ENCODE data around the gene ENTPD3. TPM values are rescaled to one million over a fixed set of nuclear protein-coding genes. Genes with fewer than 3 reads are reported as not detected.

ENTPD3 gene
- total RNA-seq, 1 donor from 2014 or later, result 1.3 TPM

DNA sequence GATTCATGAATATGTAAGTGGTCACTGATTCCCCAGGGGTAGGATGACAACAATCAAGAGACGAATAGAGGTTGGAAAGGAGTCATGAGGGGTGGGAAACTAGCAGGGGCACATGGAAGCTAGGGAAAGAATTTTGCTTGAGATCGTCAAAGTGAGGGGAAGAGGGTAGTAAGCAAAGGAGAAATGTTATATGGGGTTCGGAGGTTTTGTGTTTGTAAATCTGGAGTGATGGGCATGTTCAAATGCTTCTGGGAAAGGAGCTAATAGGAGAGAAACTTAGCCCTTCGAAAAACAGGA is 78.1 kb downstream of the ENTPD3 start:
- DNase-seq (ENCODE audit: low spot score, unreplicated experiment), result no peak
- Mint-ChIP-seq H3K4me1 (ENCODE audit: low read depth) (peaks cover 6% of the 10 kb centered on the region), H3K27ac (peak overlapping the region; percentile 83), H3K4me3 (ENCODE audit: low read depth) (no peak overlapping the region), H3K9me3 (ENCODE audit: low read depth) (no peaks in the 10 kb centered on the region), H3K36me3 (ENCODE audit: insufficient read depth) (peaks cover 28% of the 10 kb centered on the region), H3K27me3 (no peaks in the 10 kb centered on the region)
- TF ChIP-seq, protein P1, sequence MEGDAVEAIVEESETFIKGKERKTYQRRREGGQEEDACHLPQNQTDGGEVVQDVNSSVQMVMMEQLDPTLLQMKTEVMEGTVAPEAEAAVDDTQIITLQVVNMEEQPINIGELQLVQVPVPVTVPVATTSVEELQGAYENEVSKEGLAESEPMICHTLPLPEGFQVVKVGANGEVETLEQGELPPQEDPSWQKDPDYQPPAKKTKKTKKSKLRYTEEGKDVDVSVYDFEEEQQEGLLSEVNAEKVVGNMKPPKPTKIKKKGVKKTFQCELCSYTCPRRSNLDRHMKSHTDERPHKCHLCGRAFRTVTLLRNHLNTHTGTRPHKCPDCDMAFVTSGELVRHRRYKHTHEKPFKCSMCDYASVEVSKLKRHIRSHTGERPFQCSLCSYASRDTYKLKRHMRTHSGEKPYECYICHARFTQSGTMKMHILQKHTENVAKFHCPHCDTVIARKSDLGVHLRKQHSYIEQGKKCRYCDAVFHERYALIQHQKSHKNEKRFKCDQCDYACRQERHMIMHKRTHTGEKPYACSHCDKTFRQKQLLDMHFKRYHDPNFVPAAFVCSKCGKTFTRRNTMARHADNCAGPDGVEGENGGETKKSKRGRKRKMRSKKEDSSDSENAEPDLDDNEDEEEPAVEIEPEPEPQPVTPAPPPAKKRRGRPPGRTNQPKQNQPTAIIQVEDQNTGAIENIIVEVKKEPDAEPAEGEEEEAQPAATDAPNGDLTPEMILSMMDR (IDR thresholded peaks at IDR 0.05; ENCODE audit: unreplicated experiment), result no peak

DNA sequence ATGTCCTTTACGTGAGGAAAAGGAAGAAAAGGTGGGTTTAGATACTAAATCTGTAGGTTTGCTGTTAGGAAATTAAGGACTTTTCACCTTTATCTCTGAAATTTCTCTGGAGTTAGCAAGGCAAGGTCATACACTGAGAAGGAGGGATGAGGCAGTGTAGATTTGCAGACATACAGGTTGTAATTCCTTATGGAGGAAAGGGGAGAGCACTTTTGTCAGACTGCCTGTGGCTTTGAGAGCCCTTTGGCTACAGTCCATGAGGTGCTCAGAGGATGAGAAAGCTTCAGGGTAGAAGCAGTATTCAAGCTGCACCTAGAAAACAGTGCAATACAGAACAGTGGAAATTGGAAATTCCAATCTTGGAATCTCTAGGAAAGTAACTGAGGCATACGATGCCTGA is 78.5 kb downstream of the ENTPD3 start:
- no peaks in the 10 kb centered on the region for H3K9me3 Mint-ChIP-seq (ENCODE audit: low read depth)
- H3K27ac Mint-ChIP-seq, result peak overlapping the region; percentile 83
- H3K27me3 Mint-ChIP-seq, result no peaks in the 10 kb centered on the region
- peaks cover 6% of the 10 kb centered on the region for H3K4me1 Mint-ChIP-seq (ENCODE audit: low read depth)
- peaks cover 26% of the 10 kb centered on the region for H3K36me3 Mint-ChIP-seq (ENCODE audit: insufficient read depth)
- TF ChIP-seq, protein P1 (IDR thresholded peaks at IDR 0.05; ENCODE audit: unreplicated experiment), result no peak
- no peak overlapping the region for H3K4me3 Mint-ChIP-seq (ENCODE audit: low read depth)
- no peak for DNase-seq (ENCODE audit: low spot score, unreplicated experiment)

DNA sequence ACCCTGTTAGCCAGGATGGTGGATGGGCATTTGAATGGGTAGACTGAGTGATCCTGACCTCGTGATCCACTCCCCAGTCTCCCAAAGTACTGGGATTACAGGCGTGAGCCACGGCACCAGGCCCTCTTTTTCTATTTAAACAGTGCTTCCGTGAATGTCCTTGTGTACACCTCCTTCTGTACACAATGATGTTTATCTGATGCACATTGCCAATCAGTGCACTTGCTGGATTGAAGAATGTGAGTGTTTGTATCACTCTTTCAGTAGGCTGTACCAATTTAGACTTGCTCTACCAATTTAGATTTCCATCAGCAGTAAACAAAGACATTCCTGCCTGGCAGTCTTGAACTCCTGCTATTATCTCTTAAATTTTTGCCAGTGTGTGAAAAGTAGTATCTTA is 81.0 kb downstream of the ENTPD3 start:
- H3K27ac Mint-ChIP-seq, result no peak overlapping the region
- H3K4me3 Mint-ChIP-seq (ENCODE audit: low read depth), result no peak overlapping the region
- peaks cover 15% of the 10 kb centered on the region for H3K36me3 Mint-ChIP-seq (ENCODE audit: insufficient read depth)
- peaks cover 6% of the 10 kb centered on the region for H3K4me1 Mint-ChIP-seq (ENCODE audit: low read depth)
- no peaks in the 10 kb centered on the region for H3K9me3 Mint-ChIP-seq (ENCODE audit: low read depth)
- TF ChIP-seq, protein P1 (IDR thresholded peaks at IDR 0.05; ENCODE audit: unreplicated experiment), result no peak
- DNase-seq (ENCODE audit: low spot score, unreplicated experiment), result no peak
- H3K27me3 Mint-ChIP-seq, result no peaks in the 10 kb centered on the region

DNA sequence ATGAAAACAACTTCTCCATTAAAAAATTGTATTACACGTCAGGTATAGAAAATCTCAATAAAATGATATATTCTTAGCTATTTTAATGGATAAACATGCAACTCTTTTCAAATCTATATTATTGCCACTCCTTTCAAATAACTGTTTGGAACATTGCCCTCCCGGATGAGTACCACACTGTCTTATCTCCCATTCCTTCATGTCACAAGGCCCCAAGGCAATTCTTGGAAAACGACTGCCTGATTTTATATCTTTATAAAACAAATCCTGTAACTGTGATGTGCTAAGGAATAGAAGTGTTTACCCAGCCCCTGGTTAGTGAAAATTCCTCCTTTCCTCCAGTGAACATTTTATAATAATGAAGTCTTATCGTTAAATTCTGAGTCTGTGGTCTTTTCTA is 83.7 kb downstream of the ENTPD3 start:
- TF ChIP-seq, protein P1 (IDR thresholded peaks at IDR 0.05; ENCODE audit: unreplicated experiment), result no peak
- no peak overlapping the region for H3K27ac Mint-ChIP-seq
- H3K4me3 Mint-ChIP-seq (ENCODE audit: low read depth), result no peak overlapping the region
- H3K36me3 Mint-ChIP-seq (ENCODE audit: insufficient read depth), result peaks cover 3% of the 10 kb centered on the region
- DNase-seq (ENCODE audit: low spot score, unreplicated experiment), result no peak
- H3K9me3 Mint-ChIP-seq (ENCODE audit: low read depth), result no peaks in the 10 kb centered on the region
- no peaks in the 10 kb centered on the region for H3K27me3 Mint-ChIP-seq
- H3K4me1 Mint-ChIP-seq (ENCODE audit: low read depth), result peaks cover 6% of the 10 kb centered on the region

DNA sequence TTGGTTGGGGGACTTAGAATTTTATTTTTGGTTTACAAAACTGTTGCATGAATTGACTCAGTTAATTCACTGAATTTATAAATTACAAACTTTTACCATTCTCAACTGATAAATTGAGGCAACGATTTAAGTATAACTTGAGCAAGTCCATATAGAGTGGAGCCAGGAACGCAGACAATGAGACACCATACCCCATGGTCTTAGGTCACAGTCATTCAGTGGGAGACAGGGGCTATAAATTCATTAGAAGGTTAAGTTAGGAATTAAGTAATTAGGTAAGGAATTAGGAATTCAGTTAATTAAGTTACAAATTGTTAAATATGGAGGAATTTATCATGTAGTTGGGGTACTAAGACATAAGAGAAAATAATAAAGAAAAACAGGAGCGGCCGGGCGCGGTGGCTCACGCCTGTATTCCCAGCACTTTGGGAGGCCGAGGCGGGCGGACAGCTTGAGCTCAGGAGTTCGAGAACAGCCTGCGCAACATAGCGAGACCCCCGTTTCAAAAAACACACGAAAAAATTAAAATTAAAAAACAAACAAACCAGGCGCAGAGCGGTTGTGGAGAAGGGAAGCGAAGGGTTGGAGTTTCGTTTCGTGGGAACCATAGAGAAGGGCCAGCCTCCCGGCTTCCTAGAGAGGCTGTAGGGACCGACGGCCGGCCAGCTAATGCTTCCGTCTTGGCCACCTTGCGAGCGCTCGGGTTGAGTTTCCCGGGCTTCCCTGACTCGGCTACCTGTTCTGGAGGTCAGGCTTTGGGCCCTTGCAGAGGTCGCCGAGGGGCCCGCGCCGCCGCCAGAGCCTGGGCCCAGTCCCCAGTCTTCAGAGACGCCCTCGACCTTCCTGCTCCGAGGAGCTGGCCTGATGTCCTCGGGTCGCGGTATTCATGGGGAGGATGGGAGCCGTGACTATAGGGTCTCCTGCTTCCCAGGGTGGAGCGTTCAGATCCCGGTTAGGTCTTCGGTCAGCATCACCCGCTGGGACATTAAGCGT is 89.8 kb downstream of the ENTPD3 start, which contains the start of gene ZNF619:
Gene ZNF619, plus strand, starts transcription at position 645 of the 993 bp plus-strand sequence. CDS start 858 bp downstream, outside the sequence.
- H3K27ac Mint-ChIP-seq, result peak within 1 kb of the TSS; percentile 81
- peaks cover 1% of the 10 kb centered on the region for H3K36me3 Mint-ChIP-seq (ENCODE audit: insufficient read depth)
- peak; percentile 41 for DNase-seq (ENCODE audit: low spot score, unreplicated experiment)
- no peaks in the 10 kb centered on the region for H3K27me3 Mint-ChIP-seq
- H3K9me3 Mint-ChIP-seq (ENCODE audit: low read depth), result no peaks in the 10 kb centered on the region
- peak within 1 kb of the TSS; percentile 82 for H3K4me3 Mint-ChIP-seq (ENCODE audit: low read depth)
- peaks cover 3% of the 10 kb centered on the region for H3K4me1 Mint-ChIP-seq (ENCODE audit: low read depth)
- TF ChIP-seq, protein P1 (IDR thresholded peaks at IDR 0.05; ENCODE audit: unreplicated experiment), result no peak

Measured in progenitor cell of endocrine pancreas (in vitro differentiated cells).